Activated CD4-positive, alpha-beta T cell treated with anti-CD3 and anti-CD28 coated beads, Interleukin-2, amount 50 U/mL, for 24 hours (primary cell): ENCODE results near the gene LFNG.
A peak's percentile ranks its signal among the peaks of the same experiment; 100 is the strongest.
"Not testable (repeated sequence)": the region's sequence is repeated elsewhere in the genome, so short reads cannot be mapped to it uniquely, and the experiment has no call there.

Source experiments
- DNase-seq, 2 donors: peaks; one replicate each; pipeline ENCODE4 v3.0.0-alpha.2; 2020; ENCODE audit warnings: low read depth in 1 of 2, low spot score in 1 of 2

LFNG gene

DNA sequence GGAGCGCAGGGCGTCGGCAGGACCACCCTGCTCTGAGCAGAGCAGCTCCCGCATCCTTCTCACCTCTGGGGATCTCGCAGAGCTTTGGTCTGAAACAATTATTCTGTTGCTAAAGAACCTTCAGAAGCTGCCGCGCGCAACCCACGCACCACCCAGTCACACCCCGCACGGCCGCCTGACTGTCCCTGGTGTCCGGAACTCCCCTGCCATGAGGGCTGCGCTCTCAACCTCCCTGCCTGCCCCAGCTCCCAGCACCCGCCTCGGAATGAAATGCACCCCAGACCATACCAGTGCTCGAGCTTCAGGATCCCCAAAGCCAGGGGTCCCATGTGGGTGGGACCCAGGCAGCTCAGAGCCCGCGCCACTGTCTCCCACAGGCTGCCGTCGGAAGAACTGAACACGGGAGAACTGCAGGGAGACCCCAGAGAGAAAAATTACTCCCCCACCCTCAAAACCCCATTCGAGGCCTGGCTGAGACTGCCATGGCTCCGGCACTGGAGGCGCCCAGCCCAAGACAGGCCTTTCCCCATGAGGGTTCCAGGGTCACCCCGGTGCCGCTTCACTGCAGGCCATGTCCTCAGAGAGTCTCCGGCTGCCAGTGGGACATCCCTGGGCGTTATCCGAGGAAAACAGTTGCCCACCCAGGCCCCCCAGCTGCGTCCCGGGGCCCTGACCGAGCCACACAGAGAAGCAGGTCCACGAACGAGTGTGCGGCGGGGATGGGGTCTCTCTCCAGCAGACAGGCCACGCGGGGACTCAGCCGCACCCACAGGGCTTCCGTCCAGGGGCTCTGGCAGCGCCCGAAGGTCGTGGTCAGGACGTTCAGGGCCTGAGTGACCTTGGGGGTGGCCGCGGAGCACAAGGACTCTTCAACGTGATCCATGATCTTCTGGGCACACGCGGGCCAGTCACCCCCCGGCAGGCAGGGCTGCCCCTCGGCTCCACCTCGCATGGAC lies 23.6 kb downstream of the LFNG start:
- no peak for DNase-seq

DNA sequence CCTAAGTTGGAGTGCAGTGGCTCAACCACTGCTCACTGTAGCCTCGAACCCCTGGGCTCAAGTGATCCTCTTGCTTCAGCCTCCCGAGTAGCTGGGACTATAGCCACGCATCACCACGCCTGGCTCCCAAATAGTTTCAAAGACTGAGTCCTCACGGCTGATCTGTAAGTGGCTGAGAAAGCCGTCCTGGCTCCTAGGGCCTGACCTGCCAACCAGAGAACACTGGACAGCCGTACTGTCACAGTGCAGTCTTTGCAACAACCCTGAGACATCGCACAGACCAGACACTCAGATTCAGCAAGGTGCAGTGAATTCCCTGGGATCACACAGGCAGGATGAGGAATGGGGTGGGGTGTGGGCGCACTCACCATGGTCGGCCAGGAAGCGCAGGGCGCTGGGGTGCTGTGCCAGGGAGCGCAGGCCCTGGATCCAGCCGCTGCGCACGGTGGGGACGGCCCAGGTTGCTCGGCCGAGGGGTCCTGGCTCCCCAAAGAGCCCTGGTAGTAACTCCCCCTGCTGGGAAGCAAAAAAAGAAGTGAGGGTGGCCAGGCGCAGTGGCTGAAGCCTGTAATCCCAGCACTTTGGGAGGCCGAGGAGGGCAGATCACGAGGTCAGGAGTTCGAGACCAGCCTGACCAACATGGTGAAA lies 25.1 kb downstream of the LFNG start:
- no peak for DNase-seq

DNA sequence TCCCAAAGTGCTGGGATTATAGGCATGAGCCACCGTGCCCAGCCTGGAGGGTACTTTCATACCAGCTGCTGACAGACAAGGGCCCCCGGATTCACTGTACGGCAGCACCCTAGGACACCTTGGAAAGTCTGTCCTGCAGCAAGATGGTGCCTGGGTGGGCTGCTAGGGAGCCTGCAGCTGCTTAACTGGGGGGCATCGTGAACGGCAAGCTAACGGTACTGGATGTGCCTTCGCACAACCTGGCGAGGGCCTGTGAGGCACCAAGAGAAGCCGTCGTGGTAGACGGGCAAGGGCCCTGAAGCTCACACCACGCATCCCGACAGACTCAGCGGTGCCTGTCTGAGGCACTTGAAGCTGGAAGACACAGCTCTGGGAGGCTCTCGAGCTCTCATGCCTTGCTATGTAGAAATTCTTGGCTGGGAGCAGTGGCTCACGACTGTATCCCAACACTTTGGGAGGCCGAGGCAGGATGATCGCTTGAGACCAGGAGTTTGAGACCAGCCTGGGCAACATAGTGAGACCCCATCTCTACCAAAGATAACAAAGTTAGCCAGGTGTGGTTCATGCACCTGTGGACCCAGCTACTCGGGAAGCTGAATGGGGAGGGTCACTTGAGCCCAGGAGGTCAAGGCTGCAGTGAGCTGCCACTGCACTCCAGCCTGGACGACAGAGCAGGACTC lies 26.3 kb downstream of the LFNG start:
- no peak for DNase-seq

DNA sequence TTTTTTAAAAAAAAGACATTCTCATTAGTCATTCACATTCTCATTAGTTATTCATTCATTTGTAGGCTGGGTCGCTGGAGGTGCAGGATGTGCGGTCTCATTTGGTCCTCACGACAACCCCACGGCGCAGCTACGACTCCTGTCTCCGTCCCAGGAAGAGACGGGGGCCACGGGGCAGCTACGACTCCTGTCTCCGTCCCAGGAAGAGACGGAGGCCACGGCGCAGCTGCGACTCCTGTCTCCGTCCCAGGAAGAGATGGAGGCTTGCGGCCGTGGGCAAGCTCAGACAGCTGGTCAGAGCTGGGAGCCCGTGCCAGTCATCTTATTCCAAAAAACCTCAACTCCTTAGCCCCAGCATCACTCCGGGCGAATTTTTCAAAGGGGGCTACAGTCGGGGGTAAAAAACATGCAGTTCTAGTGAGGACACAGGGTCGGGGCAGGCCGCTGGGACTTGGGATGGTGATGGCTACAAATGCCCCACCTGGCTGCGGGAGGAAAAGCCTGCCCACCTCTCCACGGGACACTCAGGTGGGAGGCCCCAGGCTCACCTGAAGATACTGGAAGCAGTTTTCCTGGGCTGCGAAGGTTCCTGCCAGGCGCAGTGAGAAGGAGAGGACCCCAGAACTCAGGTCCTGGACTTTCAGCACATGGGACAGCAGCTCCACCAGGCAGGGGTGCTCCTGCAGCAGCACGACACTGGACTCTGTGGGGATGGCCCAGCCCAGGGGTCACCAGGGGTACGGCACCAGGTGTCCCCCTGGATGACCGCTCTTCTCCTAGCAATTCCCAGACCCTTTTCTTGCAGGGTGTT lies 27.4 kb downstream of the LFNG start:
- DNase-seq = no peak

DNA sequence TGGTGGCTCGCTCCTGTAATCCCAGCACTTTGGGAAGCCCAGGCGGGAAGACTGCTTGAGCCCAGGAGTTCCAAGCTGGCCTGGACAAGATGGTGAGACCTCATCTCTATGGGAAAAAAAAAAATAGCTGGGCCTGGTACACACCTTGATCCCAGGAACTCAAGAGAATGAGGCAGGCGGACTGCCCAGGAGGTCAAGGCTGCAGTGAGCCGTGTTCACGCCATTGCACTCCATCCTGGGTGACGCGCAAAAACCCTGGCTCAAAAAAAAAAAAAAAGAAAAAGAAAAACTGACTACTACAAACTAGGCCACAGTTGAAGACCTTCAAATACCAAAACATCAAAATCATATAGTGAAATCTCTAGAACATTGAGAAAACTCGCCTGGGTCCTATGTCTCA lies 31.8 kb downstream of the LFNG start:
- no peak for DNase-seq

DNA sequence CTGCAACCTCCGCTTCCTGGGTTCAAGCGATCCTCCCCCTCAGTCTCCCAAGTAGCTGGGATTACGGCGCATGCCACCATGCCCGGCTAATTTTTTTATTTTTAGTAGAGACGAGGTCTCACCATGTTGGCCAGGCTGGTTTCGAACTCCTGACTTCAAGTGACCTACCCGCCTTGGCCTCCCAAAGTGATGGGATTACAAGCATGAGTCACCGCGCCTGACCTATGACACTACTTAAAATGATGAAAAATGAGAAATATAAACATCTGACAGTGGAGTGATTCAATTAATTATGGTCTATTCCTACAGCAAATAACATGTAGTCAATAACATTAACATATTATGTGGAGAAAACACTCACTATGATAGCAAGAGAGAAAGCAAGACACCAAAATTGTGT lies 33.5 kb downstream of the LFNG start:
- no peak for DNase-seq

DNA sequence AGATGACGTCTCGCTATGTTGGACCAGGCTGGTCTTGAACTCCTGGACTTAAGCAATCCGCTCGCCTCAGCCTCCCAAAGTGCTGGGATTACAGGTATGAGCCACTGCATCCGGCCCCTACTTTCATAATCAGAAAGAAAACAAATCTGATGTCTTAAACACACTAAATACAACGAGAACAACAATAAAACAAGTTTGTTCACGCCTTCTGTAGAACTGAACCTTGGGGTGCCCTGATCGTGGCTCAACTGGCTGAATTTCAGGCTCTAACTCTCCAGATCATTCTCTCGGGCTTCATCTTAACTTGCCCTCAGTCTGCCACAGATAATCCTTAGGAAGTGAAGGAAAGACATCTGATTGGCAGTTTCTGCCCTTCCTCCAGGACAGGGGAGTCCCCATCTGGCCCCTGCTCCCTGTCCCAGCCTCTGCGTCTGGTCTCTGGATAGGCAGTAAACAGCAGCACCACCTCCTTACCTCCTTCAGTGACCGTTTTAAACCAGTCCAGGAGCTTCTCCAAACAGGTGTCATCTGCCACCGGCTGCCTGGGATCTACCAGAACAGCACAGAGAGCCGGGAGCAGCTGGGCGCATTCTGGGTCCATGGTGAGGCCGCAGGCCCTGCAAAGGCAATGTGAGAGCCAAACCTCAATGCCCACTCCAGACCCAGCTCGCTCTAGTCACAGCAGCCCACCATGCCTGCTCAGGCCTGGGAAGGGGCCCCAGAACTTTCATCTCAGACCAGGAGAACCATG lies 34.4 kb downstream of the LFNG start:
- no peak for DNase-seq

DNA sequence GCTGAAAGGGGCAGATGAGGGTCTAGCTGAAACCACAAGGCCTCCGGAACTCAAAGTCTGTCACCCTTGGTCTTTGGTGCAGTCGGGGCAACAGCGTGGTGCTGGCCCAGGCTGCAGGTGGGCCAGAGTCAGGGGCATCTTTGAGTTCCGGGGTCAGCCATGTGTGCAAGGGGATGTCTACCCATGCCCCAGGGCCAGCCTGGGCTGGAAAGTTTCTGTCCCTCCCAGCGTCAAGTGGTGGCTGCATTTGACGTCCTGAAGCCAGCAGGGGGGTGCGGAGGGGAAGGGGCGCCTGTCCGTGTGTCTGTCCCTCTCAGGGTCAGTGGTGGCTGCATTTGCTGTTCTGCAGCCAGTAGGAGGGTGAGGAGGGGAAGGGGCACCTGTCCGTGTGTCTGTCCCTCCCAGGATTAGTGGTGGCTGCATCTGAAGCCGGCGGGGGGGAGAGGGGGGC lies 35.1 kb downstream of the LFNG start:
- no peak for DNase-seq

DNA sequence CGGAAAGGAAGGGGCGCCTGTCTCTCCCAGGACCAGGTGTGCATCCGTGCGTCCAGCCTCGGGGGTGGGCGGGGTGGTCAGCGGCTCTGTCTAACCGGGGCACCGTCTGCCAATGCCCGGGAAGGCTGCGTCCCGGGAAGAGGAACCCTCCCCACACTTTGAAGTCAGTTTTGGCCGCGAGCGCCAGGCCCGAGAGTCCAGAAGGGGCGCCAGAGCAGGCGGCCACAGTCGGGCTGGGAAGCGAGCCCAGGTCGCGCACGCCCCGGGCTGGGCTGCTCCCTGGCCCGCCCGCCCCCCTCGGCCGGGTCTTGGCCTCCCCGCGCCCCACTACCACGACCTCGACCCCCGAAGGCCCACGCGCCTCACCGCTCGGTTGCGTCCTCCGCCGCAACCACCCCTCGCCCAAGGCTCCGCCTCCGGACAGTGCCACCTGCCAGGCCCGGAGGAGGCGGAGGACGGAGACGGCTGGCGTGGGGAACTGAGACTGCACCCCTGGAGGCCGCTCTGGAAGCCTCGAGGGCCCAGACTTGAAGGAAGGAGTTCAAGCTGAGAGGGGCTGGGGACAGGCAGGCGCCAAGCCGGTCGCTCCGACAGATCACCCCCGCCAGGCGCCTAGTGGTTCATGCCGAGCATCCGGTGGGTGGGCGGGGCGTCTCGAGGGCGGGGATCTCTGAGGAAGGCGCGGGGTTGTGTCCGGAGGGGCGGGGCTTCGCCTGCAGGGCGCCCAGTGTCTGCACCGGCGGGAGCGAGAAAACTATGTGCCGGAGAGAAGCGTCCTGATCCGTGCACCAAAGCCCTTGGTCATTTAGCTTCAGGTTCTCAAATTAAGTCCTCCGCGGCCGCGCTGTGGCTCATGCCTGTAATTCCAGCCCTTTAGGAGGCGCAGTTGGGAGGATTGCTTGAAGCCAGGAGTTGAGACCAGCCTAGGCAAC lies 35.8 kb downstream of the LFNG start, which contains the start of gene BRAT1:
Gene BRAT1 (minus strand): TSS at position 404 of the 932 bp plus-strand sequence. CDS start 1,093 bp downstream, outside the sequence.
- DNase-seq = peak; percentile 92 to 94

DNA sequence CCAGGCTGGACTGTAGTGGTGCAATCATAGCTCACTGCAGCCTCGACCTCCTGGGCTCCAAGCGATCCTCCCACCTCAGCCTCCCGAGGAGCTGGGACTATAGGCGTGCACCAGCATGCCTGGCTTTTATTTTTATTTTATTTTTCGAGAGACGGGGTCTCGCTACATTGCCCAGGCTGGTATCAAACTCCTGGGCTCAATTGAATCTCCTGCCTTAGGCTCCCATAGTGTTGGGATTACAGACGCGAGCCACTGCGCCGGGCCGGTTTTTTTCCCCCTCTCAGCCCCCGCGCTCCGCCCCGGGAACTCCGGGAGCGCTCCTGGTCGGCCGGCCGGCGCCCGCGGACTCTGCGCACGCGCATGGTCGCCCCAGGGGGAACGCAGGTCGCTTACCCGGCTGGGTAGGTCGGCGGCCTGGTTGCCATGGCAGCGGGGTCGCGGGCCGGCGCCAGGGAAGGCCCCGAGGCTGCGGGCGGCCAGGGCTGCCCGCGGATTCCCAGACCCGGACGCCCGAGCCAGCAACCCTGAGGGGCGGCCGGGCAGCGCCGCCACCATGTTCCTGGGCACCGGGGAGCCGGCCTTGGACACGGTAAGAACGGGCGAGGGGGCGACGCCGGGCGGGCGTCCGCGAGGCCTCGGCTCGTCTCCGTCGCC lies 39.2 kb downstream of the LFNG start, which contains the start of gene IQCE:
Gene IQCE (plus strand): TSS at position 351 of the 654 bp plus-strand sequence. CDS start 203 bp downstream, at position 554.
- DNase-seq = peak; percentile 84 to 85

DNA sequence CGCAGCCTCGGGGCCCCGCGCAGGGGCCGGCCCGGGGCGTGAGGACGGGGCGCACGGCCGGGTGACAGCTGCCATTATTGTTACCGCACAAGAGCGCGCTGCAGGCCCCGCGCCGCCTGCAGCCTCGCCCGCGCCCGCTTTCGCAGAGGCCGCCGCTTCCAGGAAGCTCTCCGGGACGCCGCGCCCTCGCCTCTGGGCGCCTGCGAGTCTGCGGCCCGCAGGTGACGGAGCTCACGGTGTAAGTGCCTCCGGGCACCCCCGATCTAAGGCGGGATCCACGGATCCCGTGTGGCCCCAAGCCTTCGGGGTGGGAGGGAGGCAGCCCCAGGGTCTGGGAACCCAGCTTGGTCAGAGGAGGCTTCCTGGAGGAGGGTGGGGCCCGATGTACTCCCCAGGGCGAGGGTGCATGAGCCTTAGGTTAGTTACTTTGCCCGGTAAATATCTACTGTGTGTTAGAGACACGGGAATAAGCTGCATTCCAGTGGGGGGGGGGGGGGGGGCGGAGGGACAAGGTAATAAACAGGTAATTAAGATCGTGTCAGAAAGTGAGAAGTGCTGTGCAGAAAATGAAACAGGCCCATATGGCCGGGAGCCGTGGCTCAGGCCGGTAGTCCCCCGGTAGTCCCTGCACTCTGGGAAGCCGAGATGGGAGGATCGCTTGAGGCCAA lies 39.8 kb downstream of the LFNG start:
- no peak for DNase-seq

DNA sequence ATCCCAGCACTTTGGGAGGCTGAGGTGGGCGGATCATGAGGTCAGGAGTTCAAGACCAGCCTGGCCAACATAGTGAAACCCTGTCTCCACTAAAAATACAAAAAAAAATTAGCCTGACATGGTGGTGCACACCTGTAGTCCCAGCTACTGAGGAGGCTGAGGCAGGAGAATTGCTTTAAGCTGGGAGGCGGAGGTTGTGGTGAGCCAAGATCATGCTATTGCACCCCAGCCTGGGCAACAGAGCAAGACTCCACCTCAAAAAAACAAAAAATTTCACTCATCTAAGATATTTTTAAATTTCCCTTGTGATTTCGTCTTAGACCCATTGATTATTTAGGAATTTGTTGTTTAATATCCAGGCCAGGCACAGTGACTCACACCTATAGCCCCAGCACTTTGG lies 44.4 kb downstream of the LFNG start:
- not testable (repeated sequence) for DNase-seq

DNA sequence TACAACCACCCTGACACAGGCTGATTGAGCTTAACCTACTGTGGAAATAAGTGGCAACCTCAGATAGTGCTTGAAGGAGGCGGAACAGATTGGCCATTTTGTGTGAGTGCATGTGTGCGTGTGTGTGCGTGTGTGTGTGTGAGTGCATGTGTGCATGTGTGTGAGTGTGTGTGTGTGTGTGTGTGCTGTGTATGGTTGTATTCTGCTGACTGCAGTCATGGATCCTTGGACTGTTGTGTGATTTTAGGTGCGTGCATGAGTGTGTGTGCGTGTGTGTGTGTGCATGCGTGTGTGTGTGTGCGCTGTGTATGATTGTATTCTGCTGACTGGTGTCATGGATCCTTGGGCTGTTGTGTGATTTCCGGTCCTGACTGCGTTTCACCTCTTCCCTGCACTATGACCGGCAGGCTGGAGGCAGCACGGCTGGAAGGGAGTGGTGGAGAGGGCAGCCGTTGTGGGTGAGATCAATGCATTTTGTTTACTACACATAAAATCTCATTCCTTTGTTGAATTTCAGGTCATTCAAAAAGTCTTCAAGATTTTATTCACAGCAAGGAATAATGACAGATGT lies 45.5 kb downstream of the LFNG start:
- DNase-seq = no peak

DNA sequence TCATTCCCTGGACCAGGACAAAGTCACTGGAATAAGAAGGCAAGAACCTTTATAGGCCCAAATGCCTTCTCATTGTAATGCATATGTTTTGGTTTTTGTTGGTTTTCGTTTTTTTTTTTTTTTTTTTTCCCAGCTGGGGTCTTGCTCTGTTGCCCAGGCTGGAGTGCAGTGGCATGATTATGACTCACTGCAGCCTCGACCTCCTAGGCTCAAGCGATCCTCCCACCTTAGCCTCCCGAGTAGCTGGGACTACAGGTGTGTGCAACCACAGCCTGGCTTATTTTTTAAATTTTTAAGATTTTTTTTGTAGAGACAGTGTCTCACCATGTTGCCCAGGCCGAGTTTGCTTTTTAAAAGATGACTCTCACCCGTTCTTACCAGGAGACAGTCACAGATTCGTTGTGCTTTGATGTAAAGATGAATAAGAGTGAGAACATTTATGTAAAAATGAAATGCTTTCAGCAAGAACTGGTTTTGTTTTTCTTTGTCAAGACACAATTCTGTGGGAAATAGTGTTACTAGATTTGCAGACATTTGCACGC lies 46.8 kb downstream of the LFNG start:
- no peak for DNase-seq

DNA sequence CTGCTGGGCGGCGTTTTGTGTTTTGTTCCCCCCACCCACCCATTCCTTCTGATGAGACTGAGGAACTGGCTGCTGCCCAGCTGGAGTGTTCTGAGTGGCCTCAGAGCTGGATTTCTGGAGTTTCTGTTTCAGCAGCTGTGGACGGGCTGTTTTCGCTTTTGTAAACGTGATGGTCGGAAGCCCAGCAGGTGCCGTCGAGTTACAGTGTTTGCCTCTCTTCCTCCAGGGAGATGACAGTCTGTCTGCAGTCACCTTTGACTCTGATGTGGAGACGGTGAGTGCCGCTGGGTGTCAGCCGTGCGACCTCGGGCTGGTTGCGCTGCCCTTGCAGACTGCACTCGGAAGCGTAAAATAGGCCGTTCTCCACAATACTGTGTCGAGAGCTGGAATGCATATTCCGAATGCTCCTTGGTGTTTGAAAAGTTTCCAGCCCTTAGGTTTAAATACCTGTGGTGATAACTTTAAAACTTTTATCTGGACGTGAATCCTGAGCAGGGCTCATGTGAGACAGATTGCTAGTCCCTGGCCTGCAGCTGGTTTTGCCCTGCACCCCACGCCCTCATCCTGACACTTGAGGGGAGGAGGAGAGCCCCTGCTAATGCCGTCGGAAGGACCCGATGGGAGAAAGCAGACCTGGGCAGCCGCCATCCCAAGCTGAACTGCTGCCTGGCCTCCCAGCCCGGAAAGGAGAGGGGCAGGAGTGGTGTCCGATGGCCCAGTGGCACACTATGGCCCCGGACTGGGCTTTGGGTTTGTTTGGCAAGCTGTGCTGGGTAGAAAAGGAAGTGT lies 47.5 kb downstream of the LFNG start:
- no peak for DNase-seq

DNA sequence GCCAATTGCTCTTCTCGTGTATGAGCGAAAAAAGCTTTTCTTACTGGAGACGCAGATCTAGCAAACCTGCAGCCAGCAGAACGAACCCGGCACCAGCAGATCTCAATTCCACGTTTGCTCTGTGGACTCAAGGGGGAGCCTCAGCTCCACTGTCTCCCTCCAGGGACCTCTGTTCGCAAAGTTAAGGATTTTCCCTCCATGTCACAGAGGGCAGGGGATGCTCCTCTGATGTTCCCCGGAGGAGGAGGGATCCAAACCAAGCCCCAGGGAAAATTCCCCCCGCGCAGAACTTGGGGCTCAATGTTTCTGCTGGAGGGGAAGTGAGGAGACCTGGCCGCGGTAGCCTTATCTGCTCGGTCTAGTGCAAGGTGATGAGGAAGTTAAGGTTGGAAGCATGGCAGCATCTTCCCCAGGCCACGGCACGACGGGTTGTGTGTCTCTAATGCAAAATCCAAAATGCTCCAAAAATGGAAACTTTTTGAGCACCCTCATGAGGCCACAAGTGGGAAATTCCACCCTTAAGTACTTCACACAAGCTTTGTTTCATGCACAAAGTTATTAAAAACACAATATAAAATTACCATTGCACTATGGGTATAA lies 48.2 kb downstream of the LFNG start:
- no peak for DNase-seq
